Natural killer cell (primary cell): ENCODE measurements around the gene IL17REL. TPM values are rescaled to one million over a fixed set of nuclear protein-coding genes. Genes with fewer than 3 reads are reported as not detected.

Source experiments
- ATAC-seq, 3 donors: fragments of 150-1000 bp in 2 of 3; fragments of 200-7000 bp in 1 of 3; cut with Tn5 transposase; 1 replicate in 1 of 3; 2 replicates in 2 of 3; pipeline ENCODE4 v1.10.0; 2021; ENCODE audit warnings: mild to moderate bottlenecking in 2 of 3, moderate library complexity in 2 of 3
- DNase-seq, 2 donors: peaks; one replicate each; pipeline versions ENCODE4 v3.0.0 to v3.0.0-alpha.2; 2013 to 2021; ENCODE audit warnings: mixed read lengths in 1 of 2
- H3K27ac ChIP-seq: one replicate; pipeline ENCODE4 v1.5.1; 2013; ENCODE audit warnings: mild to moderate bottlenecking, low read length
- H3K27me3 ChIP-seq: one replicate; pipeline ENCODE4 v1.6.1; 2013; ENCODE audit warnings: low read length; ENCODE audit not compliant: control insufficient read depth, insufficient read depth
- H3K36me3 ChIP-seq: one replicate; pipeline ENCODE4 v1.6.1; 2013; ENCODE audit warnings: low read length; ENCODE audit not compliant: control insufficient read depth, insufficient read depth
- H3K4me1 ChIP-seq: one replicate; pipeline ENCODE4 v1.6.1; 2013; ENCODE audit warnings: low read length; ENCODE audit not compliant: control insufficient read depth, insufficient read depth
- H3K4me3 ChIP-seq: one replicate; pipeline ENCODE4 v1.5.1; 2013; ENCODE audit warnings: low read length
- H3K9me3 ChIP-seq: one replicate; pipeline ENCODE4 v1.6.1; 2013; ENCODE audit warnings: low read length; ENCODE audit not compliant: control insufficient read depth, insufficient read depth
- H3K27ac Mint-ChIP-seq, 2 donors: one replicate each; pipeline ENCODE4 v1.8.0; 2022; ENCODE audit warnings: mild to moderate bottlenecking in 2 of 2, mixed read lengths in 2 of 2, moderate library complexity in 1 of 2
- H3K27me3 Mint-ChIP-seq, 2 donors: one replicate each; pipeline ENCODE4 v1.8.0; 2022; ENCODE audit warnings: low read depth in 2 of 2, mixed read lengths in 2 of 2
- H3K36me3 Mint-ChIP-seq: one replicate; pipeline ENCODE4 v1.8.0; 2022; ENCODE audit warnings: mixed read lengths
- H3K4me1 Mint-ChIP-seq, 2 donors: one replicate each; pipeline ENCODE4 v1.8.0; 2022; ENCODE audit warnings: mixed read lengths in 2 of 2
- H3K4me3 Mint-ChIP-seq: one replicate; pipeline ENCODE4 v1.8.0; 2022; ENCODE audit warnings: mild to moderate bottlenecking, moderate library complexity, mixed read lengths
- H3K9me3 Mint-ChIP-seq, 2 donors: one replicate each; pipeline ENCODE4 v1.8.0; 2022; ENCODE audit warnings: mixed read lengths in 2 of 2
- WGBS: methylation state at CpG from one replicate; pipeline ENCODE4 v1.1.7; 2013; ENCODE audit warnings: missing lambda C conversion rate; ENCODE audit not compliant: insufficient coverage; 5-methylcytosine and 5-hydroxymethylcytosine counted together
- intact Hi-C: fragments of 100-400 bp; cut with micrococcal nuclease; formaldehyde crosslinking; loops from one replicate; pipeline ENCODE4 v1.14.2; 2022
- total RNA-seq, 4 donors: library from RNA; stranded (reverse); fragments of 120-200 nt in 1 of 4; gene quantifications; one replicate each; pipeline versions ENCODE4 v1.2.3 to v1.2.4, GENCODE V29; 2013 to 2022
- TF ChIP-seq, protein P1 (sequence below): fragments of 200-600 bp; IDR thresholded peaks from one replicate; pipeline ENCODE4 v1.8.0; 2022; ENCODE audit warnings: antibody characterized with exemption

Gene IL17REL
- total RNA-seq, 3 donors from 2014 or later (not counting 1 experiment from before 2014, with no cell fraction given), result not detected

DNA sequence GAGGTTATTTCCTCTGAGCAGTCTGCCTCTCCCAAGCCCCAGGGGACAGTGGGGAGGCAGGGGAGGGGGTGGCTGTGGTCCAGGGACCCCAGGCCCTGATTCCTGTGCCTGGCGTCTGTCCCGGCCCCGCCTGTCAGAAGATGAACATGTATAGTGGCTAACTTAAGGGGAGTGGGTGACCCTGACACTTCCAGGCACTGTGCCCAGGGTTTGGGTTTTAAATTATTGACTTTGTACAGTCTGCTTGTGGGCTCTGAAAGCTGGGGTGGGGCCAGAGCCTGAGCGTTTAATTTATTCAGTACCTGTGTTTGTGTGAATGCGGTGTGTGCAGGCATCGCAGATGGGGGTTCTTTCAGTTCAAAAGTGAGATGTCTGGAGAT is 48.9 kb downstream of the IL17REL start:
- no peak for ATAC-seq
- H3K36me3 Mint-ChIP-seq, result no peaks in the 10 kb centered on the region

DNA sequence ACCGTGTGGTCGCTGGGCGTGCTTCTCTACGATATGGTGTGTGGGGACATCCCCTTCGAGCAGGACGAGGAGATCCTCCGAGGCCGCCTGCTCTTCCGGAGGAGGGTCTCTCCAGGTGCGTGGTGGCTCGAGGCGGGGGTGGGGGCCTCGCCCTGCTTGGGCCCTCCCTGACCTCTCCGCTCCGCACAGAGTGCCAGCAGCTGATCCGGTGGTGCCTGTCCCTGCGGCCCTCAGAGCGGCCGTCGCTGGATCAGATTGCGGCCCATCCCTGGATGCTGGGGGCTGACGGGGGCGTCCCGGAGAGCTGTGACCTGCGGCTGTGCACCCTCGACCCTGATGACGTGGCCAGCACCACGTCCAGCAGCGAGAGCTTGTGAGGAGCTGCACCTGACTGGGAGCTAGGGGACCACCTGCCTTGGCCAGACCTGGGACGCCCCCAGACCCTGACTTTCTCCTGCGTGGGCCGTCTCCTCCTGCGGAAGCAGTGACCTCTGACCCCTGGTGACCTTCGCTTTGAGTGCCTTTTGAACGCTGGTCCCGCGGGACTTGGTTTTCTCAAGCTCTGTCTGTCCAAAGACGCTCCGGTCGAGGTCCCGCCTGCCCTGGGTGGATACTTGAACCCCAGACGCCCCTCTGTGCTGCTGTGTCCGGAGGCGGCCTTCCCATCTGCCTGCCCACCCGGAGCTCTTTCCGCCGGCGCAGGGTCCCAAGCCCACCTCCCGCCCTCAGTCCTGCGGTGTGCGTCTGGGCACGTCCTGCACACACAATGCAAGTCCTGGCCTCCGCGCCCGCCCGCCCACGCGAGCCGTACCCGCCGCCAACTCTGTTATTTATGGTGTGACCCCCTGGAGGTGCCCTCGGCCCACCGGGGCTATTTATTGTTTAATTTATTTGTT is 49.6 kb downstream of the IL17REL start:
- TF ChIP-seq, protein P1, sequence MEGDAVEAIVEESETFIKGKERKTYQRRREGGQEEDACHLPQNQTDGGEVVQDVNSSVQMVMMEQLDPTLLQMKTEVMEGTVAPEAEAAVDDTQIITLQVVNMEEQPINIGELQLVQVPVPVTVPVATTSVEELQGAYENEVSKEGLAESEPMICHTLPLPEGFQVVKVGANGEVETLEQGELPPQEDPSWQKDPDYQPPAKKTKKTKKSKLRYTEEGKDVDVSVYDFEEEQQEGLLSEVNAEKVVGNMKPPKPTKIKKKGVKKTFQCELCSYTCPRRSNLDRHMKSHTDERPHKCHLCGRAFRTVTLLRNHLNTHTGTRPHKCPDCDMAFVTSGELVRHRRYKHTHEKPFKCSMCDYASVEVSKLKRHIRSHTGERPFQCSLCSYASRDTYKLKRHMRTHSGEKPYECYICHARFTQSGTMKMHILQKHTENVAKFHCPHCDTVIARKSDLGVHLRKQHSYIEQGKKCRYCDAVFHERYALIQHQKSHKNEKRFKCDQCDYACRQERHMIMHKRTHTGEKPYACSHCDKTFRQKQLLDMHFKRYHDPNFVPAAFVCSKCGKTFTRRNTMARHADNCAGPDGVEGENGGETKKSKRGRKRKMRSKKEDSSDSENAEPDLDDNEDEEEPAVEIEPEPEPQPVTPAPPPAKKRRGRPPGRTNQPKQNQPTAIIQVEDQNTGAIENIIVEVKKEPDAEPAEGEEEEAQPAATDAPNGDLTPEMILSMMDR, result no peak
- Mint-ChIP-seq H3K27me3 (no peaks in the 10 kb centered on the region), H3K36me3 (no peaks in the 10 kb centered on the region)

More for the DNA sequence above, 48.9 kb downstream of the IL17REL start:
- H3K36me3 ChIP-seq, result peaks cover 19% of the 10 kb centered on the region
- H3K27me3 ChIP-seq, result no peaks in the 10 kb centered on the region
- H3K4me1 Mint-ChIP-seq, result peaks cover 10 to 37% of the 10 kb centered on the region in 2 donors
- H3K27ac Mint-ChIP-seq, result peak overlapping the region; percentile 88 to 90
- H3K27ac ChIP-seq, result peak overlapping the region; percentile 11
- H3K9me3 Mint-ChIP-seq, result no peaks in the 10 kb centered on the region
- 66% methylated on average over 6 of the region's 6 CpGs for WGBS
- peak; percentile 15 to 49 for DNase-seq
- H3K4me1 ChIP-seq, result peaks cover 60% of the 10 kb centered on the region
- intact Hi-C loops, result no loop called here
- H3K9me3 ChIP-seq, result no peaks in the 10 kb centered on the region
- H3K27me3 Mint-ChIP-seq, result no peaks in the 10 kb centered on the region
- H3K4me3 ChIP-seq, result no peak overlapping the region
- TF ChIP-seq, protein P1, result no peak
- peak overlapping the region; percentile 74 for H3K4me3 Mint-ChIP-seq

DNA sequence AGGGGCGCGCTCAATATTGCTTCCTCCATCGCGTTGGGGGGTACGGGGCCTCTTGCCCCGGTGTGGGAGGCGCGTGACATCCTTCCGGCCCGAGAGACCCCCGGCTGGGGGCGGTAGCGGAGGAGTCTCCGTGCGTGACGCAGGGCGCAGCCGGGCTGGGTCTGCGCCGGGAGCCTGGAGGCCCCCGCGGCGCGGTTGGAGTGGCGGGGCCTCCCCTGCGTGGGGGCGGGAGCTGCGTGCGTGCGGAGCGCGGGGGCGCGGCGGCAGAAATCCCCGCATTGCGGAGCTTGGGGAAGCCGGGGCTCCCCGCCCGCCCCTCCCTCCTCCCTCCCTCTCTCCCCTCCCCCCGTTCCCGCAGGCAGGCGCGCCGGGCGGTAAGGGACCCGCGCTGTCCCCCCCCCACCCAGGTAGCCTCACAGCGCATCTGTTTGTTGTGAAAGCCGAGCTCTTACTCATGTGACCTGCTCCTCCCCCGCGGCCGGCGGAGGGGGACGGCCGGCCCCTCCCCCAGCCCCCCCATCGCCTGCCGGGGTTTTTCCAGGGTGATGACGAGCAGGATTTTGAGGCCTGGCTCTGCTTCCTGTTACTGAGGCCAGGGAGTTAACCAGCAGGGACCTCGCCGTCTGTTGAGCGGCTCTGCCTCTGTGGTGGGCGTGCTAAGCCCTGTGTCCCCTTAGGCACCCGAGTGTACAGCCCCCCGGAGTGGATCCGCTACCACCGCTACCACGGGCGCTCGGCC is 50.4 kb downstream of the IL17REL start:
- peaks cover 6 to 33% of the 10 kb centered on the region in 2 donors for H3K4me1 Mint-ChIP-seq
- H3K4me3 Mint-ChIP-seq, result peak overlapping the region; percentile 90
- H3K4me1 ChIP-seq, result peaks cover 51% of the 10 kb centered on the region
- peak; percentile 68 to 94 for DNase-seq
- H3K9me3 Mint-ChIP-seq, result no peaks in the 10 kb centered on the region
- TF ChIP-seq, protein P1, result no peak
- no peaks in the 10 kb centered on the region for H3K27me3 Mint-ChIP-seq
- H3K36me3 Mint-ChIP-seq, result no peaks in the 10 kb centered on the region
- H3K36me3 ChIP-seq, result peaks cover 19% of the 10 kb centered on the region
- H3K4me3 ChIP-seq, result peak overlapping the region; percentile 60
- H3K9me3 ChIP-seq, result no peaks in the 10 kb centered on the region
- H3K27me3 ChIP-seq, result no peaks in the 10 kb centered on the region
- intact Hi-C loops, result no loop called here
- 6% methylated on average over 60 of the region's 70 CpGs for WGBS
- ATAC-seq, result peak; percentile 32 to 51 (median 36)
- H3K27ac Mint-ChIP-seq, result peak overlapping the region; percentile 88 to 90
- peak overlapping the region; percentile 86 for H3K27ac ChIP-seq

More for the DNA sequence above, 49.6 kb downstream of the IL17REL start:
- H3K27me3 ChIP-seq, result no peaks in the 10 kb centered on the region
- 76% methylated on average over 63 of the region's 63 CpGs for WGBS
- peaks cover 60% of the 10 kb centered on the region for H3K4me1 ChIP-seq
- H3K4me3 ChIP-seq, result no peak overlapping the region
- DNase-seq (peak; percentile 21 to 36), ATAC-seq (no peak)
- H3K4me1 Mint-ChIP-seq, result peaks cover 10 to 37% of the 10 kb centered on the region in 2 donors
- intact Hi-C loops, result no loop called here
- H3K27ac Mint-ChIP-seq, result peak overlapping the region; percentile 88 to 90
- no peaks in the 10 kb centered on the region for H3K9me3 Mint-ChIP-seq
- H3K27ac ChIP-seq, result peak overlapping the region; percentile 46
- no peaks in the 10 kb centered on the region for H3K9me3 ChIP-seq
- H3K4me3 Mint-ChIP-seq, result peak overlapping the region; percentile 74
- H3K36me3 ChIP-seq, result peaks cover 19% of the 10 kb centered on the region
